HG03139 (cell line): ENCODE measurements around the gene GLI3.

ENCODE experiments used
- ATAC-seq: cut with Tn5 transposase; IDR thresholded peaks from one replicate; pipeline ENCODE4 v1.9.1; 2021; ENCODE audit not compliant: unreplicated experiment

The GLI3 gene

DNA sequence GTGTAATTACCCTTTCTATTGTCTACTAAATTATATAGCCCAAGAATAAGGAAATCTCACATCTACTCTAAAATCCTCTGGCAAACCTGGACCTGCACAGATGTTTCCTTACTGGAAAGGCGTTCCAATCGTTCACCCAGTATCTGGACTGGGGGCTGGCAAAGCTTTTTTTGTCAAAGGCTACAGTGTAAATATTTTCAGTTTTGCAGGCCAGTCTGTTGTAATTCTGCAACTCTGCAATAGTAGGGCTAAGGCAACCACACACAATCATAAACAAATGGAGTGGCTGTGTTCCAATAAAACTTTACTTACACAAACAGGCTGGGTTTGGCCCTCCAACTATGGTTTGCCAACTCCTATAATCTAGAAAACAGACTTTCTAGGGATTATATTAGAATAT, 56.2 kb downstream of the GLI3 start:
- no peak for ATAC-seq

DNA sequence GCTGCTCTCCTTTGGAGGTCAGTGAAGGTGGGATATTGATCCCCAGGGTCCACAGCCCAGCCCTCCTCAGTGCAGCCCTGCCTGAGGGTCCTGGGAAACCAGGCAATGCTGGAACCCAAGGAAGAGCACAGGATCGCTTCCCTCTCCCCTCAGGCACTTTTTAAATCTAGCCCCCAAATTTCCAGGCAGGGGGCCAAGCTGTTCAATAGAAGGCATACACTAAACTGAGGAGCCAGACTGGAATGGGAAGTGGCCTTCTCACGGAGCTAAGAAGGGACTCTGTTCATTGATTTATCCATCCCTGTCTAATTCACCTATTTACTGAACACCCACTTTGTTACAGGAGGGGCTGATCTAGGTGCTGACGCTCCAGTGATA, 60.3 kb downstream of the GLI3 start:
- no peak for ATAC-seq

GRCh38 chr7:42175834-42176723, 60.9 kb downstream of the GLI3 start:
- no peak for ATAC-seq

GRCh38 chr7:42174391-42174912, 62.6 kb downstream of the GLI3 start:
- no peak for ATAC-seq

GRCh38 chr7:42170724-42171123, 66.3 kb downstream of the GLI3 start:
- no peak for ATAC-seq

DNA sequence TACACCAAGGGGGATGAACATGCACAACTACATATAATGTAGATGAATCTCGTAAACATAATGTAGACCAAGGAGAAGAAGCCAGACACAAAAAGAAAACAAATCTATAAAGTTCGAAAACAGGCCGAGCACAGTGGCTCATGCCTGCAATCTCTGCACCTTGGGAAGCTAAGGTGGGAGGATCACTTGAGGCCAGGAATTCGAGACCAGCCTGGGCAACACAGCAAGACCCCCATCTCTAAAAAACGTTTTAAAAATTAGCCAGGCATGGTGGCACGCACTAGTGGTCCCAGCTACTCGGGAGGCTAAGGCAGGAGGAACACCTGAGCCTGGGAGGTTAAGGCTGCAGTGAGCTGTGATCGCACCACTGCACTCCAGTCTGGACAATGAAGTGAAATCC, 68.5 kb downstream of the GLI3 start:
- no peak for ATAC-seq

DNA sequence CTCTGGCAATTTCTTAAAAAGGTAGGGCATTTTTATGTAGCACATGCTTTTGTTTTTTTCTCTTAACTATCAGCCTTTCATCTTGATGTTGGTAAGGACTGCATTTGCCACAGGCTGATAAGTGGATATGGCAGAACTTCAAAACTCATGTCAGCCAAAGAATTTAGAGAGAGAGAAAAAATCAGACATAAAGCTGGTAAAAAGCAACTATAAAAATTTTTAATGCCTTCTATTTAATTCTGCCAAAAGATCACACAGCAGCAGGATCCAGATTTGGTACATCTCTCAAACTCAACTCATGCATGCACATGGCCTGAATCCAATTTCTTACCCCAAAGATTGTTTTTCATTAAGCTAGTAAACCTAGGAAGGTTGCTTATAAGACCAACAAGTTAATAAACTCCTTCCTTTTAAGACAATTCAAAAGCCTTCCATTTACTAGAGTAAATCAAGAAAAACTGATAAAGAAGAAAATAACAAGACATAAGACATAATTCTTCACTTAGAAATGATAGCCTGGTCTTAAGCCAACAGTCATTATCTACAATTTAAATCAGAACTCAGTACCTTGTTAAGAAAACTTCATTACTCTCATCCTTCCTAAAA, 69.3 kb downstream of the GLI3 start:
- no peak for ATAC-seq

- ATAC-seq, result no peak
Observed at GRCh38 chr7:42167206-42167605, 69.8 kb downstream of the GLI3 start.

- ATAC-seq, result no peak
Observed at GRCh38 chr7:42164881-42165428, 72.1 kb downstream of the GLI3 start.

DNA sequence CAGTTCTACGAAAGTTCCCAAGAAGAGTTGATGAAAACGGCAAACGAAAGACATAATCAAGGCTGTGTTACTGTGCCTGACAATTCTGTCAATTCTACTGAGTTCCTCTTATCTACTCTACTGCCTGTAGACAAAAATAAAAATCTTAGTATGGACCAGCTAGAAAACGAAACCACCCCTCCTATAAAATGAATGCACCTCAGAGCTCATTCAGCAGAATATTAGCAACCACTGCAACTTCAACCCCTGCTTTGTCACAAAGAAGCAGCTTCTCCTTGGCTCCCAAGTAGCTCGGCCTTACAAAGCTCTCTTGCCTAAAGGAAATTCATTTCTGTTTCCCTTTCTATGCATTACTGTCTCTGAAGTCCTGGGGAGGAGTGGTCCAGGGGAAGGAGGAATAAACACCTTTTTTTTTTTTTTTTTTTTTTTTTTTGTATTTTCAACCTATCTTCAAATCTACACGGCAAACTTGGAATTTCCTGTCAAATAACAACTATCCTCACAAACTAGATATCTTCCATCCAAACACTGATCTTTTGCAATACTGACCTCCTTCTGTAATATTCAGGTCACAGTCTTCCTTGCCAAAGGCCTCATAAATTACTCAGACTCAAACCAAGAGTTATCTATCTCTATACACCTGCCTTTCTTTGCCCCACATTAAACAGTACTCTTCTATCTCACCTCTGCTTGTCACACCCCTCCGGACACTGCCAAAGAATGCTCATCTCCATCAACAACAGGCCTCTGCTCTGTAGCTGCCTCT, 74.3 kb downstream of the GLI3 start:
- ATAC-seq, result no peak

DNA sequence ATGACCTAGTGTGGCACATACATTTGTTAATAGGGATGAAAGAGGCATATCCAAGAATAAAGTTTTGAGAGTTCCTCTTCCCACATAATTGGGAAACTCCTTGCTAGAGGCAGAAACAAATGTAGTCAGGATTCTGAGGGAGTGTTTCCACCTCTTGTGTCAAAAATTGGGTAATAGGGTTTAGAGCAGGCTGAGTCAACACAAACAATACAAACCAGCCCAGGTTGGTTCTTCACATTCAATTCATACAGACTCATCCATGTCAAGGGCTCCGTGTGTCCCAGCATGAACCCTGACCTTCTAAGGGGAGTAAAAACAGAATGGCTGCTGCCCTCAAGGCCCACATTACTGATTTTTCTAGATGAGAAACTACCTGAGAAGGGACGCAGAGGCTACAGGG, 75.3 kb downstream of the GLI3 start:
- ATAC-seq, result no peak

DNA sequence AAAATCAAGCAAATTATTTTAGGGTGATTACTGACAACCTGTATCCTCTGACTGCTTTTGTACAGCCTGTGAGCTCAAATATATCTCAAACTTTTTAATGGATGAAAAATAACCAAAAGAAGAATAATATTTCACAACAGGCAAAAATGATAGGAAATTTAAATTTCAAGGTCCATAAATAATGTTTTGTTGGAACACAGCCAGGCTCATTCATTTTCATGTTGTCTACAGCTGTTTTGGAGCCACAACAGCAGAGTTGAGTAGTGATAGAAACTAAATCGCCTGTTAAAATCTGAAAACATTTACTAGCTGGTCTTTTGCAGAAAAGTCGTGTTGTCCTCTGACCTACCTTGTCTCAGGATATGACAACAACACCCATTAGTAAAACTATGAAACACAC, 75.9 kb downstream of the GLI3 start:
- no peak for ATAC-seq

- ATAC-seq, result no peak
Observed at GRCh38 chr7:42159130-42159529, 77.9 kb downstream of the GLI3 start.

GRCh38 chr7:42156967-42157721, 79.9 kb downstream of the GLI3 start:
- no peak for ATAC-seq

- no peak for ATAC-seq
Observed at GRCh38 chr7:42156291-42156865, 80.6 kb downstream of the GLI3 start.

DNA sequence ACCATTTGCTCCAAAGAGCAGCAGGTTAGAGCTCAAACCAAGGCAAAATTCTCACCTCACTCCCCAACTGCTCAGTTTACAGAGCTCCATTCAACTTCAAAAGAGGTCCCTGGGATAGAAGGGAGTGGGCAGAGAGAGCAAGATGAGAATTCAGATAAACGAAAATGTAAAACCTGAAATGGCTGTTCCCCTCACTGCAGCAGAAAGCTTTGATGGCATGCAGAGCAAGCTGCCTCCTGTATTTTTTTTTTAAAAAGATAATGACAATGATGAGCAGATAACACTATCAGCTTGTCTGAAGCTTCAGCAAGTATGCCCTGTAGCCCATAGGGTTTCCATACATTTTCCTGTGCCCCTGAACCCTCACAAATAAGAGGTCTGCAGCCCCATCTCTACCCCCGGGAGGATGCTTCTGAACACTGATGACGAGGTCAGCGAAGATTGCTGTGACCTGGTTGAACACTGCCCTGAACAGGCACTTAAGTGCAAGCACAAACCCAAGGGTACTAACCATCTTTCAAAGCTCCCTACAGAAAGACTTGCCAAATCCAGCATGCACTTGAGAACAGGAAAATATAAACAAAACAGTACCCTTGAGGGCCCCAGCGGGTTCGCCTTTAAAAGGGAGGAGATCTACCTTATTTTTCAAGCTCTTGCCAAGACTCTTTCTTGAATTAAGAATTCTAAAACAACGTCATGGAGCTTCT, 81.3 kb downstream of the GLI3 start:
- ATAC-seq, result no peak

- no peak for ATAC-seq
Observed at GRCh38 chr7:42154173-42154572, 82.8 kb downstream of the GLI3 start.

DNA sequence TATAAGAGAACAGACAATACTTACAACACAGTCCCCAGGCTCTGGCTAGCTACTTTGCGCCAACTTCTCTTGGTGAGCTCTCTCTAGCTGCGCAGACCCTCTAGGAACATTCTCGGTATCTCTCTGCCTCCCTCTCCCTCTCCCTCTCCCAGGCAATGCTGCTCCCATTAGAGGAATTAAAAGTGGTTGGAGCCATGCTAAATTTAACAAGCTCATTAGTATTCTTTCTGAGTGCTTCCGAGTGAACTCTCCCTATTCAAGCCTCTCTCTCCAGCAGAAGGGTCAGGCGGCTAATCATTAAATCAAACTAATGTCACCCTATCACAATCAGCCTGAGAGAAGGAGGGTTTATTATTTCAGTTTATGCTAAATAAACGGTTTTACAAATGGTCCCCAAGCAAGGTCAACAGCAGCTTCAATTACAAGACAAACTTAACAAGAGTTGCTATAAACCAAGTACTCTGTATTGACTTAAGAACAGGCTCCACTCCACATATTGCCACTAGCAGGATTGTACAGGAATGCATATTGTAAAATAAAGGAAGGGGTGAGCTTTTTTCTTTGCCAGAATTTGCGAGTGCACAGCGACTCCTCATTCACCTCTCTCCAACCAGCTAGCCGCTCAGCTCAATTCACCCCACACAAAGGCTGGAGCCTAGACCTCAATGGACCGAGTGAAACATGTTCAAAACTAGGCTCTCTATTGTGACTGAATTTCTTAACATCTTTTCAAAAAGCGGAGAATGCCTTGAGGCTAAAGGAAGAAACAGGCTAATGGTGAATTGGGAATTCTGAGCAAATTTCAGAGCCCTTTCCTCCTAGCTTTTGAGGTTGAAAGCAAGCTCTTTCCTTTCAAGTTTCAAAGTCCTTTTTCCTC, 84.4 kb downstream of the GLI3 start:
- ATAC-seq, result no peak

DNA sequence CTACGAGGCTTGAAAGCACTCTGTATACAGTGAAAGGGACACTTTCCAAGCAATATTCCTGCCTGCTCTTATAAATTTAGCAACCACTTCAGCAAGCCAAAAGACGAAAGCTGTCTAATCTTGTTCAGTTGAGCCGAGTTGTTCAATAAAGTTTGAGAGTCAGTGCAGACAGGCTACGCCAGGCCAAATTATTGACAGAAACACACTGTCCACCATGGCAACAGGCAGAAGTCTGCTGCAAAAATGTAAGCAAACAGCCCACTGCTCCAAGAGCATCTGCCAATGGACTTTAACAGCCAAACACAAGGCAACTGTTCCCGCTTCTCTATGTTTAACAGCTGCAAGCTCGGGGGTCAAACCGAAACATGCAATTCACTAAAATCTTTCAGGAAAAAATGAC, 85.7 kb downstream of the GLI3 start:
- no peak for ATAC-seq
